PC-3 (cell line): ENCODE measurements around the gene MPV17. TPM values are rescaled to one million over a fixed set of nuclear protein-coding genes. Genes with fewer than 3 reads are reported as not detected.

Experiments
- ATAC-seq: fragments of 200-7000 bp; cut with Tn5 transposase; 2 replicates; pipeline ENCODE4 v1.9.1; 2020; ENCODE audit warnings: mild to moderate bottlenecking, moderate library complexity
- BruUV-seq: library from RNA; stranded (reverse); fragments of 400-500 nt; replicated peaks from 2 replicates; lab custom pipeline; 2021; lab: Mats Ljungman, UMichigan
- CTCF ChIA-PET: fragments of 300-600 bp; sonication (Branson Sonifier 250); formaldehyde crosslinking; loops from one replicate; lab custom pipeline; 2022; ENCODE audit warnings: antibody characterized with exemption; lab: Charles Lee
- POLR2A ChIA-PET: fragments of 300-600 bp; sonication (Branson Sonifier 250); formaldehyde crosslinking; loops from one replicate; lab custom pipeline; 2022; ENCODE audit warnings: antibody characterized with exemption; ENCODE audit not compliant: unreplicated experiment; lab: Charles Lee
- DNase-seq: peaks from one replicate; pipeline ENCODE4 v3.0.0-alpha.2; 2015
- H2AFZ ChIP-seq: fragments of 300-600 bp; sonication (generic); 2 replicates; pipeline ENCODE4 v1.6.0; 2016; ENCODE audit warnings: antibody characterized with exemption, low read length
- H3F3A ChIP-seq: fragments of 300-600 bp; sonication (generic); one replicate; pipeline ENCODE4 v1.6.0; 2017; ENCODE audit warnings: antibody characterized with exemption, low read length, control low read depth, mild to moderate bottlenecking; ENCODE audit not compliant: unreplicated experiment
- H3K27ac ChIP-seq: fragments of 300-600 bp; sonication (generic); 2 replicates; pipeline ENCODE4 v1.5.1; 2016; ENCODE audit warnings: mild to moderate bottlenecking, low read length
- H3K27me3 ChIP-seq: fragments of 300-600 bp; sonication (generic); 2 replicates; pipeline ENCODE4 v1.6.1; 2016; ENCODE audit warnings: low read length, mixed read lengths
- H3K36me3 ChIP-seq: fragments of 300-600 bp; sonication (generic); 2 replicates; pipeline ENCODE4 v1.6.1; 2016; ENCODE audit warnings: low read depth, mixed run types, low read length, mixed read lengths
- H3K4me1 ChIP-seq: fragments of 300-600 bp; sonication (generic); 2 replicates; pipeline ENCODE4 v1.5.1; 2016; ENCODE audit warnings: low read length; ENCODE audit not compliant: insufficient read depth
- H3K4me2 ChIP-seq: fragments of 300-600 bp; sonication (generic); 2 replicates; pipeline ENCODE4 v1.6.0; 2016; ENCODE audit warnings: low read length
- H3K4me3 ChIP-seq: fragments of 300-600 bp; sonication (generic); 2 replicates; pipeline ENCODE4 v1.5.1; 2016; ENCODE audit warnings: mild to moderate bottlenecking, low read length, mixed read lengths
- H3K79me2 ChIP-seq: fragments of 300-600 bp; sonication (generic); 2 replicates; pipeline ENCODE4 v1.6.1; 2017; ENCODE audit warnings: low read length, mixed read lengths
- H3K9ac ChIP-seq: fragments of 300-600 bp; sonication (generic); 2 replicates; pipeline ENCODE4 v1.6.0; 2016; ENCODE audit warnings: mild to moderate bottlenecking, low read length
- H3K9me2 ChIP-seq: fragments of 300-600 bp; sonication (generic); replicated peaks from 2 replicates; pipeline ENCODE4 v1.6.1; 2016; ENCODE audit warnings: mixed run types, low read length, mixed read lengths
- H3K9me3 ChIP-seq: fragments of 300-600 bp; sonication (generic); 2 replicates; pipeline ENCODE4 v1.6.1; 2016; ENCODE audit warnings: low read length, mixed read lengths
- H4K20me1 ChIP-seq: fragments of 300-600 bp; sonication (generic); 2 replicates; pipeline ENCODE4 v1.6.1; 2016; ENCODE audit warnings: low read length, mixed read lengths
- CTCF ChIP-seq: fragments of 300-600 bp; sonication (generic); conservative IDR thresholded peaks from 2 replicates; pipeline ENCODE4 v1.5.1; 2017; ENCODE audit warnings: antibody characterized with exemption, low read depth, mild to moderate bottlenecking, low read length
- EZH2 ChIP-seq: fragments of 300-600 bp; sonication (generic); IDR thresholded peaks from one replicate; pipeline ENCODE4 v1.6.1; 2017; ENCODE audit warnings: antibody characterized with exemption, mild to moderate bottlenecking, low read length; ENCODE audit not compliant: unreplicated experiment
- EZH2phosphoT487 ChIP-seq: fragments of 300-600 bp; sonication (generic); IDR thresholded peaks from 2 replicates; pipeline ENCODE4 v1.6.1; 2018; ENCODE audit warnings: mild to moderate bottlenecking, antibody characterized with exemption, low read length, borderline replicate concordance
- intact Hi-C: fragments of 100-400 bp; cut with micrococcal nuclease; formaldehyde crosslinking; loops from 2 replicates; pipeline ENCODE4 v1.9.0; 2023
- total RNA-seq: library from RNA; depleted of rRNA; stranded (reverse); fragments of >200 nt; gene quantifications from 2 replicates; pipeline ENCODE4 v1.2.3, GENCODE V29; 2014

Gene MPV17
- total RNA-seq, 1 experiment from 2014 or later: 59.2 TPM

GRCh38 chr2:27350106-27350693 is 27.3 kb upstream of the MPV17 start:
- no peak for TF ChIP-seq EZH2
- H3K27me3 ChIP-seq: no peaks in the 10 kb centered on the region
- H3K27ac ChIP-seq: no peak overlapping the region
- H3K9me3 ChIP-seq: no peaks in the 10 kb centered on the region
- peaks cover 2% of the 10 kb centered on the region; the same call in 1 of the 2 replicates for H3K36me3 ChIP-seq
- H2AFZ ChIP-seq: no peak overlapping the region
- H3F3A ChIP-seq: no peaks in the 10 kb centered on the region
- intact Hi-C loops: no loop called here
- H3K9me2 ChIP-seq: no peaks in the 10 kb centered on the region
- H3K4me3 ChIP-seq: no peak overlapping the region
- H3K4me1 ChIP-seq: peaks cover 17% of the 10 kb centered on the region
- no peak overlapping the region for H3K9ac ChIP-seq
- H3K4me2 ChIP-seq: no peak overlapping the region
- peaks cover 94% of the 10 kb centered on the region for H3K79me2 ChIP-seq
- ATAC-seq: no peak
- no peak for DNase-seq
- ChIA-PET POLR2A (interaction anchor here (0.6 kb wide), 1 partner anchor 139 kb away, joined by 6 read pairs; no protein-coding TSS in a partner anchor), CTCF (no interaction called here)
- H4K20me1 ChIP-seq: peaks cover 17% of the 10 kb centered on the region
- BruUV-seq: no TSS peak

- Histone ChIP-seq H3K4me1 (no peaks in the 10 kb centered on the region), H3K36me3 (peaks cover 11% of the 10 kb centered on the region; the same call in 1 of the 2 replicates), H3K9me2 (no peaks in the 10 kb centered on the region), H3K4me3 (no peak overlapping the region), H3K9me3 (no peaks in the 10 kb centered on the region), H4K20me1 (peaks cover 15% of the 10 kb centered on the region), H3F3A (no peaks in the 10 kb centered on the region), H3K4me2 (no peak overlapping the region), H3K27ac (no peak overlapping the region), H2AFZ (no peak overlapping the region), H3K27me3 (no peaks in the 10 kb centered on the region), H3K79me2 (peaks cover 83% of the 10 kb centered on the region), H3K9ac (no peak overlapping the region)
- BruUV-seq: no TSS peak
- intact Hi-C loops: no loop called here
- no peak for ATAC-seq
- TF ChIP-seq EZH2phosphoT487 (no peak), EZH2 (no peak), CTCF (no peak)
- ChIA-PET POLR2A (no interaction called here), CTCF (no interaction called here)
- DNase-seq: no peak
Observed at GRCh38 chr2:27347641-27348040, 24.7 kb upstream of the MPV17 start.

GRCh38 chr2:27336173-27336572 is 13.3 kb upstream of the MPV17 start:
- intact Hi-C loops: no loop called here
- H3K9me2 ChIP-seq: no peaks in the 10 kb centered on the region
- POLR2A ChIA-PET: no interaction called here
- CTCF ChIA-PET: no interaction called here
- no TSS peak for BruUV-seq
- no peaks in the 10 kb centered on the region for H3F3A ChIP-seq
- TF ChIP-seq CTCF: no peak
- no peak for TF ChIP-seq EZH2
- no peak for TF ChIP-seq EZH2phosphoT487
- H2AFZ ChIP-seq: no peak overlapping the region
- no peak overlapping the region for H3K4me3 ChIP-seq
- no peak for ATAC-seq
- H3K27ac ChIP-seq: no peak overlapping the region
- no peak for DNase-seq
- H3K9ac ChIP-seq: no peak overlapping the region
- H3K36me3 ChIP-seq: peaks cover 58% of the 10 kb centered on the region
- H3K4me2 ChIP-seq: no peak overlapping the region
- H3K27me3 ChIP-seq: no peaks in the 10 kb centered on the region
- H3K79me2 ChIP-seq: no peaks in the 10 kb centered on the region
- no peaks in the 10 kb centered on the region for H3K9me3 ChIP-seq
- H3K4me1 ChIP-seq: no peaks in the 10 kb centered on the region
- H4K20me1 ChIP-seq: no peaks in the 10 kb centered on the region
